SJSA1 (cell line): ENCODE measurements around the gene SEC22C. TPM values are rescaled to one million over a fixed set of nuclear protein-coding genes. Genes with fewer than 3 reads are reported as not detected.

Experiments used
- DNase-seq, 2 experiments: peaks; one replicate each; pipeline ENCODE4 v3.0.0-alpha.2; 2015 to 2020; ENCODE audit warnings: low spot score in 2 of 2, low read depth in 1 of 2
- H3K27ac ChIP-seq: fragments of 250-450 bp; sonication (Bioruptor Pico); 2 replicates; pipeline ENCODE4 v1.5.1; 2020; ENCODE audit warnings: mild to moderate bottlenecking, moderate library complexity
- H3K27me3 ChIP-seq: fragments of 250-450 bp; sonication (Bioruptor Pico); replicated peaks from 2 replicates; pipeline ENCODE4 v1.5.1; 2020; ENCODE audit warnings: mild to moderate bottlenecking, moderate library complexity
- H3K36me3 ChIP-seq: fragments of 250-450 bp; sonication (Bioruptor Pico); 2 replicates; pipeline ENCODE4 v1.5.1; 2020; ENCODE audit warnings: mild to moderate bottlenecking
- H3K4me1 ChIP-seq: fragments of 250-450 bp; sonication (Bioruptor Pico); replicated peaks from 2 replicates; pipeline ENCODE4 v1.6.1; 2021; ENCODE audit warnings: mild to moderate bottlenecking
- H3K4me3 ChIP-seq: fragments of 250-450 bp; sonication (Bioruptor Pico); 2 replicates; pipeline ENCODE4 v1.5.1; 2020; ENCODE audit warnings: mild to moderate bottlenecking
- H3K9me3 ChIP-seq: fragments of 250-450 bp; sonication (Bioruptor Pico); replicated peaks from 2 replicates; pipeline ENCODE4 v1.5.1; 2020; ENCODE audit warnings: mild to moderate bottlenecking
- total RNA-seq: library from RNA; depleted of rRNA; stranded (reverse); fragments of >200 nt; shearing (Covaris generic); gene quantifications from 2 replicates; pipeline ENCODE4 v1.2.3, GENCODE V29; 2014; rRNA removed

Gene SEC22C
- total RNA-seq, 1 experiment from 2014 or later = 78.7 TPM

- Histone ChIP-seq H3K4me1 (peaks cover 18% of the 10 kb centered on the region), H3K27me3 (peaks cover 13% of the 10 kb centered on the region), H3K4me3 (no peak overlapping the region), H3K9me3 (no peaks in the 10 kb centered on the region), H3K36me3 (no peaks in the 10 kb centered on the region), H3K27ac (no peak overlapping the region)
- peak in 1 of 2 experiments; percentile 16 for DNase-seq
These were observed 81.7 kb downstream of the SEC22C start for GRCh38 chr3:42500091-42500490.

GRCh38 chr3:42499478-42499871 lies 82.3 kb downstream of the SEC22C start:
- Histone ChIP-seq H3K9me3 (no peaks in the 10 kb centered on the region), H3K36me3 (no peaks in the 10 kb centered on the region), H3K4me3 (no peak overlapping the region), H3K4me1 (peaks cover 18% of the 10 kb centered on the region), H3K27me3 (peaks cover 13% of the 10 kb centered on the region), H3K27ac (no peak overlapping the region)
- DNase-seq = peak in 1 of 2 experiments; percentile 8

GRCh38 chr3:42498791-42499477 lies 82.8 kb downstream of the SEC22C start:
- no peaks in the 10 kb centered on the region for H3K9me3 ChIP-seq
- H3K36me3 ChIP-seq = no peaks in the 10 kb centered on the region
- H3K27me3 ChIP-seq = peaks cover 13% of the 10 kb centered on the region
- H3K4me1 ChIP-seq = peaks cover 18% of the 10 kb centered on the region
- no peak overlapping the region for H3K27ac ChIP-seq
- H3K4me3 ChIP-seq = no peak overlapping the region
- peak in 1 of 2 experiments; percentile 35 for DNase-seq

- Histone ChIP-seq H3K27me3 (peaks cover 13% of the 10 kb centered on the region), H3K4me3 (no peak overlapping the region), H3K4me1 (peaks cover 18% of the 10 kb centered on the region), H3K36me3 (no peaks in the 10 kb centered on the region), H3K9me3 (no peaks in the 10 kb centered on the region), H3K27ac (no peak overlapping the region)
- DNase-seq = peak in 1 of 2 experiments; percentile 16
These were observed 83.7 kb downstream of the SEC22C start for GRCh38 chr3:42498034-42498433.

Other genes starting within 250 kb of the SEC22C start
- gene LYZL4, start 171.4 kb downstream of the SEC22C start, total RNA-seq = not detected in 2 replicates
- not detected in 2 replicates for gene VIPR1, start 79.3 kb downstream of the SEC22C start, total RNA-seq
- 8.0 and 24.1 TPM in 2 replicates for gene SS18L2, start 8.9 kb upstream of the SEC22C start, total RNA-seq
- gene NKTR, start 18.7 kb upstream of the SEC22C start, total RNA-seq = 14.5 and 33.7 TPM in 2 replicates
- gene ZBTB47, start 71.7 kb upstream of the SEC22C start, total RNA-seq = 3.0 and 6.1 TPM in 2 replicates
- gene KLHL40, start 103.6 kb upstream of the SEC22C start, total RNA-seq = not detected in 2 replicates
- not detected in 2 replicates for gene HHATL, start 120.8 kb upstream of the SEC22C start, total RNA-seq
- gene CCDC13, start 191.3 kb upstream of the SEC22C start, total RNA-seq = 0.39 and 1.0 TPM in 2 replicates
- 227 and 295 TPM in 2 replicates for gene HIGD1A, start 222.5 kb upstream of the SEC22C start, total RNA-seq
- not detected in 2 replicates for gene ACKR2, start 227.5 kb upstream of the SEC22C start, total RNA-seq